Uterus (tissue), 4 donors: ENCODE data around the gene EXOSC5. TPM values are rescaled to one million over a fixed set of nuclear protein-coding genes. Genes with fewer than 3 reads are reported as not detected.

Experiments used
- DNase-seq, 2 donors: peaks; one replicate each; pipeline ENCODE4 v3.0.0-alpha.2; 2019 to 2020
- H3K27ac ChIP-seq, 2 donors: fragments of 200-600 bp; sonication (generic); 1 replicate in 1 of 2; 2 replicates in 1 of 2; pipeline ENCODE4 v1.5.1; 2016 to 2018
- H3K27me3 ChIP-seq, 2 donors: fragments of 200-600 bp; sonication (generic); one replicate each; pipeline ENCODE4 v1.5.1; 2018 to 2019; ENCODE audit warnings: control low read depth in 1 of 2
- H3K36me3 ChIP-seq, 2 donors: fragments of 200-600 bp; sonication (generic); one replicate each; pipeline ENCODE4 v1.5.1; 2019; ENCODE audit warnings: control low read depth in 1 of 2
- H3K4me1 ChIP-seq, 2 donors: fragments of 200-600 bp; sonication (generic); one replicate each; pipeline ENCODE4 v1.5.1; 2018 to 2019; ENCODE audit warnings: control low read depth in 1 of 2
- H3K4me3 ChIP-seq, 2 donors: fragments of 200-600 bp; sonication (generic); 1 replicate in 1 of 2; 2 replicates in 1 of 2; pipeline ENCODE4 v1.5.1; 2018 to 2019; ENCODE audit warnings: mild to moderate bottlenecking in 1 of 2
- H3K9me3 ChIP-seq, 2 donors: fragments of 200-600 bp; sonication (generic); one replicate each; pipeline ENCODE4 v1.5.1; 2019; ENCODE audit warnings: control low read depth in 1 of 2
- POLR2A ChIP-seq, 2 donors: fragments of 450-650 bp; IDR thresholded peaks; one replicate each; pipeline ENCODE4 v1.6.1; 2016; ENCODE audit warnings: antibody characterized with exemption in 2 of 2, mild to moderate bottlenecking in 1 of 2, moderate library complexity in 1 of 2
- intact Hi-C: fragments of 100-400 bp; cut with DNase I; formaldehyde crosslinking; loops from one replicate; pipeline ENCODE4 v1.15.1; 2023; ENCODE audit warnings: low total_unique reads
- total RNA-seq, 4 donors: library from RNA; depleted of rRNA in 3 of 4; stranded (reverse); fragments of >200 nt in 3 of 4; gene quantifications; one replicate each; pipeline versions ENCODE4 v1.1.0 to v1.2.4, GENCODE V29; 2014 to 2023
- TF ChIP-seq, protein P1 (sequence below), 4 experiments: fragments of 200-600 bp in 2 of 4; fragments of 450-650 bp in 2 of 4; sonication (generic) in 2 of 4; IDR thresholded peaks; one replicate each; pipeline ENCODE4 v1.5.1; 2016 to 2019; ENCODE audit warnings: antibody characterized with exemption in 4 of 4, mild to moderate bottlenecking in 2 of 4, moderate library complexity in 1 of 4
- donor health status: DM: yes; HTN: yes; CAD: no.

Gene EXOSC5
- total RNA-seq, 4 donors from 2014 or later, result 1.5 to 11.4 (median 4.5) TPM

DNA sequence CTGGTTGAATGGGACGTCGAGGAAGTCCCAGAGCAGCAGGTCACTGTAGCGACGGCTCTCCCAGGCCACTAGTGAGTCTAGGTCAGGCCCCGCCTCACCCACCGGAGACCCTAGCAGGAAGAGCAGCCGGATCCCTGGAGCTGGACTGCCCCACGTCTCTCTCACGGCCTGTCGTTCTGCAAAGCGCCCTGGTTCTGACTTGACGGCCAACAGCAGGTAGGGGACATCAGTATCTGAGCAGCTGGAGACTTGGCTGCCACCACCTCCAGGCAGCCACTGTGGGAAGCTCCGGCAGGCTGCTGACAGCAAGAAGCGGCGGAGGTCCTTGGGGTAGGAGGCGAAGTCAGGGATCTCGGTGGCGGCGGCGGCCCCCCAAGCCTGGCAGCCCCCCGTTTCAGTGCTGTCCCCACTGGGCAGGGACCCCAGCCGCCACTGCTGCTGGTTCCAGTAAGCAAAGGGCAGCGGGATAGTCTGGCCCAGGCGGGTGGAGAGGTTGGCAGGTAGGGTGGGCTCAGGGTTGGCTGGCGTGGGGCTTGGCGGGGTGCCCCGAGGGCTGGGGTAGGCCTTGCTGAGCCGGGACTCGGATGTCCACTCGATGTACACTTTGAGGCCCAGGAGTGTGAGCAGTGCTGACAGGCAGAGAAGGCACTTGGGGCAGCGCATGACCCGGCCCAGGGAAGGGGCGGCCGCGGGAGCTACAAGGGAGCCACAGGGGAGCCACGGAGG lies 29.1 kb upstream of the EXOSC5 start:
- no peak for TF ChIP-seq POLR2A (IDR thresholded peaks at IDR 0.05)
- TF ChIP-seq, protein P1, sequence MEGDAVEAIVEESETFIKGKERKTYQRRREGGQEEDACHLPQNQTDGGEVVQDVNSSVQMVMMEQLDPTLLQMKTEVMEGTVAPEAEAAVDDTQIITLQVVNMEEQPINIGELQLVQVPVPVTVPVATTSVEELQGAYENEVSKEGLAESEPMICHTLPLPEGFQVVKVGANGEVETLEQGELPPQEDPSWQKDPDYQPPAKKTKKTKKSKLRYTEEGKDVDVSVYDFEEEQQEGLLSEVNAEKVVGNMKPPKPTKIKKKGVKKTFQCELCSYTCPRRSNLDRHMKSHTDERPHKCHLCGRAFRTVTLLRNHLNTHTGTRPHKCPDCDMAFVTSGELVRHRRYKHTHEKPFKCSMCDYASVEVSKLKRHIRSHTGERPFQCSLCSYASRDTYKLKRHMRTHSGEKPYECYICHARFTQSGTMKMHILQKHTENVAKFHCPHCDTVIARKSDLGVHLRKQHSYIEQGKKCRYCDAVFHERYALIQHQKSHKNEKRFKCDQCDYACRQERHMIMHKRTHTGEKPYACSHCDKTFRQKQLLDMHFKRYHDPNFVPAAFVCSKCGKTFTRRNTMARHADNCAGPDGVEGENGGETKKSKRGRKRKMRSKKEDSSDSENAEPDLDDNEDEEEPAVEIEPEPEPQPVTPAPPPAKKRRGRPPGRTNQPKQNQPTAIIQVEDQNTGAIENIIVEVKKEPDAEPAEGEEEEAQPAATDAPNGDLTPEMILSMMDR (IDR thresholded peaks at IDR 0.05), result no peak
- intact Hi-C loops, result no loop called here
- no peak for DNase-seq
- Histone ChIP-seq H3K4me1 (peaks cover 4 to 9% of the 10 kb centered on the region in 2 donors), H3K36me3 (no peaks in the 10 kb centered on the region), H3K27ac (peak overlapping the region; percentile 86 to 87), H3K9me3 (no peaks in the 10 kb centered on the region), H3K27me3 (no peaks in the 10 kb centered on the region), H3K4me3 (peak overlapping the region; percentile 42 to 44)

GRCh38 chr19:41425174-41426115 lies 28.3 kb upstream of the EXOSC5 start:
- H3K4me3 ChIP-seq, result no peak overlapping the region
- no peak overlapping the region for H3K27ac ChIP-seq
- TF ChIP-seq, protein P1 (IDR thresholded peaks at IDR 0.05), result no peak
- no peak for TF ChIP-seq POLR2A (IDR thresholded peaks at IDR 0.05)
- intact Hi-C loops, result no loop called here
- H3K9me3 ChIP-seq, result no peaks in the 10 kb centered on the region
- DNase-seq, result no peak
- peaks cover 4 to 9% of the 10 kb centered on the region in 2 donors for H3K4me1 ChIP-seq
- H3K27me3 ChIP-seq, result no peaks in the 10 kb centered on the region
- H3K36me3 ChIP-seq, result no peaks in the 10 kb centered on the region

GRCh38 chr19:41424335-41425173 lies 27.4 kb upstream of the EXOSC5 start:
- H3K4me1 ChIP-seq, result peaks cover 4 to 9% of the 10 kb centered on the region in 2 donors
- no peak overlapping the region for H3K27ac ChIP-seq
- H3K4me3 ChIP-seq, result no peak overlapping the region
- no peaks in the 10 kb centered on the region for H3K36me3 ChIP-seq
- TF ChIP-seq, protein P1 (IDR thresholded peaks at IDR 0.05), result no peak
- TF ChIP-seq POLR2A (IDR thresholded peaks at IDR 0.05), result no peak
- H3K9me3 ChIP-seq, result no peaks in the 10 kb centered on the region
- no peaks in the 10 kb centered on the region for H3K27me3 ChIP-seq
- intact Hi-C loops, result no loop called here
- no peak for DNase-seq

- Histone ChIP-seq H3K27ac (no peak overlapping the region), H3K4me3 (no peak overlapping the region), H3K9me3 (no peaks in the 10 kb centered on the region), H3K27me3 (no peaks in the 10 kb centered on the region), H3K36me3 (no peaks in the 10 kb centered on the region), H3K4me1 (peaks cover 4 to 9% of the 10 kb centered on the region in 2 donors)
- DNase-seq, result no peak
- intact Hi-C loops, result no loop called here
- no peak for TF ChIP-seq POLR2A (IDR thresholded peaks at IDR 0.05)
- TF ChIP-seq, protein P1 (IDR thresholded peaks at IDR 0.05), result no peak
Measured at GRCh38 chr19:41422955-41423354, 25.8 kb upstream of the EXOSC5 start.
